Neural cell (in vitro differentiated cells): ENCODE measurements around the gene PSMC4. TPM values are rescaled to one million over a fixed set of nuclear protein-coding genes. Genes with fewer than 3 reads are reported as not detected.

Source experiments
- H2AFZ ChIP-seq: fragments of 200-600, 300-800 bp; sonication (generic), shearing (Covaris generic); 2 replicates; pipeline ENCODE4 v1.6.0; 2014; ENCODE audit warnings: low read depth, mild to moderate bottlenecking, antibody characterized with exemption, low read length, moderate library complexity
- H3F3A ChIP-seq: fragments of 200-600 bp; shearing (Covaris generic); 2 replicates; pipeline ENCODE4 v1.6.1; 2016; ENCODE audit warnings: mild to moderate bottlenecking, moderate library complexity, mixed read lengths, antibody characterized with exemption, low read length; ENCODE audit not compliant: insufficient read depth, poor library complexity, severe bottlenecking
- H3K27ac ChIP-seq: fragments of 200-600, 300-800 bp; sonication (generic), shearing (Covaris generic); 2 replicates; pipeline ENCODE4 v1.5.1; 2014; ENCODE audit warnings: mild to moderate bottlenecking, low read length, moderate library complexity
- H3K27me3 ChIP-seq: fragments of 300-800, 200-600 bp; sonication (generic), shearing (Covaris generic); 2 replicates; pipeline ENCODE4 v1.6.0; 2014; ENCODE audit warnings: mild to moderate bottlenecking, low read depth, low read length, moderate library complexity; ENCODE audit not compliant: insufficient read depth
- H3K36me3 ChIP-seq: fragments of 300-800, 200-600 bp; sonication (generic), shearing (Covaris generic); 2 replicates; pipeline ENCODE4 v1.5.1; 2014; ENCODE audit warnings: mild to moderate bottlenecking, antibody characterized with exemption, low read length, moderate library complexity; ENCODE audit not compliant: insufficient read depth
- H3K4me2 ChIP-seq: fragments of 300-800, 200-600 bp; sonication (generic), shearing (Covaris generic); 2 replicates; pipeline ENCODE4 v1.6.0; 2014; ENCODE audit warnings: mild to moderate bottlenecking, low read length
- H3K4me3 ChIP-seq: fragments of 300-800, 200-600 bp; sonication (generic), shearing (Covaris generic); 2 replicates; pipeline ENCODE4 v1.5.1; 2014; ENCODE audit warnings: mild to moderate bottlenecking, low read length, moderate library complexity
- H3K79me2 ChIP-seq: fragments of 200-600 bp; shearing (Covaris generic); replicated peaks from 2 replicates; pipeline ENCODE4 v1.6.0; 2014; ENCODE audit warnings: mild to moderate bottlenecking, low read length, moderate library complexity; ENCODE audit not compliant: insufficient read depth
- H3K9ac ChIP-seq: fragments of 300-800, 200-600 bp; sonication (generic), shearing (Covaris generic); 2 replicates; pipeline ENCODE4 v1.6.1; 2016; ENCODE audit warnings: mild to moderate bottlenecking, low read length, mixed read lengths
- H3K9me2 ChIP-seq: fragments of 200-600 bp; shearing (Covaris generic); 2 replicates; pipeline ENCODE4 v1.6.1; 2016; ENCODE audit warnings: mild to moderate bottlenecking, low read length, mixed read lengths; ENCODE audit not compliant: insufficient read depth
- H3K9me3 ChIP-seq: fragments of 200-600, 300-800 bp; sonication (generic), shearing (Covaris generic); 2 replicates; pipeline ENCODE4 v1.6.1; 2016; ENCODE audit warnings: mild to moderate bottlenecking, mixed run types, low read length, moderate library complexity, mixed read lengths
- H4K20me1 ChIP-seq: fragments of 200-600 bp; shearing (Covaris generic); 2 replicates; pipeline ENCODE4 v1.6.1; 2016; ENCODE audit warnings: mild to moderate bottlenecking, mixed run types; ENCODE audit not compliant: insufficient read depth
- EP300 ChIP-seq: fragments of 450-650 bp; conservative IDR thresholded peaks from 2 replicates; pipeline ENCODE4 v1.6.1; 2014; ENCODE audit warnings: antibody characterized with exemption, mild to moderate bottlenecking, moderate library complexity; ENCODE audit not compliant: poor library complexity, severe bottlenecking
- EZH2 ChIP-seq: fragments of 200-600, 300-800 bp; shearing (Covaris generic), sonication (generic); IDR thresholded peaks from 2 replicates; pipeline ENCODE4 v1.6.1; 2014; ENCODE audit warnings: antibody characterized with exemption, low read length, borderline replicate concordance, mild to moderate bottlenecking; ENCODE audit not compliant: insufficient read depth, poor library complexity, severe bottlenecking
- MXI1 ChIP-seq: fragments of 450-650 bp; conservative IDR thresholded peaks from 2 replicates; pipeline ENCODE4 v1.6.1; 2014; ENCODE audit warnings: antibody characterized with exemption, mild to moderate bottlenecking; ENCODE audit not compliant: poor library complexity, severe bottlenecking
- POLR2AphosphoS5 ChIP-seq: IDR thresholded peaks from 2 replicates; pipeline ENCODE4 v1.6.1; 2012
- RAD21 ChIP-seq: fragments of 450-650 bp; conservative IDR thresholded peaks from 2 replicates; pipeline ENCODE4 v1.6.1; 2014; ENCODE audit warnings: antibody characterized with exemption, mild to moderate bottlenecking, moderate library complexity
- SMC3 ChIP-seq: fragments of 450-650 bp; conservative IDR thresholded peaks from 2 replicates; pipeline ENCODE4 v1.6.1; 2014; ENCODE audit warnings: antibody characterized with exemption, mild to moderate bottlenecking, moderate library complexity; ENCODE audit not compliant: poor library complexity
- TAF1 ChIP-seq: IDR thresholded peaks from 2 replicates; pipeline ENCODE4 v1.6.1; 2012; ENCODE audit warnings: low read depth
- polyA plus RNA-seq: library from polyadenylated mRNA; depleted of rRNA; stranded (reverse); fragments of >200 nt; gene quantifications from 2 replicates; pipeline ENCODE4 v1.2.3, GENCODE V29; 2014
- TF ChIP-seq, protein P1 (sequence below): IDR thresholded peaks from 2 replicates; pipeline ENCODE4 v1.6.1; 2012; ENCODE audit warnings: borderline replicate concordance
- TF ChIP-seq, protein P2 (sequence below): fragments of 450-650 bp; IDR thresholded peaks from 2 replicates; pipeline ENCODE4 v1.5.1; 2014; ENCODE audit warnings: antibody characterized with exemption, mild to moderate bottlenecking, moderate library complexity; ENCODE audit not compliant: poor library complexity, severe bottlenecking

The PSMC4 gene
- polyA plus RNA-seq, 1 donor from 2014 or later: 151 TPM

- Histone ChIP-seq H3K4me3 (no peak overlapping the region), H4K20me1 (no peaks in the 10 kb centered on the region), H3K4me2 (no peak overlapping the region), H3K79me2 (no peaks in the 10 kb centered on the region), H3K9me2 (no peaks in the 10 kb centered on the region), H3K9me3 (no peaks in the 10 kb centered on the region), H2AFZ (no peak overlapping the region), H3K27ac (no peak overlapping the region), H3K9ac (no peak overlapping the region), H3F3A (no peaks in the 10 kb centered on the region), H3K27me3 (no peaks in the 10 kb centered on the region), H3K36me3 (no peaks in the 10 kb centered on the region)
- TF ChIP-seq, protein P1, sequence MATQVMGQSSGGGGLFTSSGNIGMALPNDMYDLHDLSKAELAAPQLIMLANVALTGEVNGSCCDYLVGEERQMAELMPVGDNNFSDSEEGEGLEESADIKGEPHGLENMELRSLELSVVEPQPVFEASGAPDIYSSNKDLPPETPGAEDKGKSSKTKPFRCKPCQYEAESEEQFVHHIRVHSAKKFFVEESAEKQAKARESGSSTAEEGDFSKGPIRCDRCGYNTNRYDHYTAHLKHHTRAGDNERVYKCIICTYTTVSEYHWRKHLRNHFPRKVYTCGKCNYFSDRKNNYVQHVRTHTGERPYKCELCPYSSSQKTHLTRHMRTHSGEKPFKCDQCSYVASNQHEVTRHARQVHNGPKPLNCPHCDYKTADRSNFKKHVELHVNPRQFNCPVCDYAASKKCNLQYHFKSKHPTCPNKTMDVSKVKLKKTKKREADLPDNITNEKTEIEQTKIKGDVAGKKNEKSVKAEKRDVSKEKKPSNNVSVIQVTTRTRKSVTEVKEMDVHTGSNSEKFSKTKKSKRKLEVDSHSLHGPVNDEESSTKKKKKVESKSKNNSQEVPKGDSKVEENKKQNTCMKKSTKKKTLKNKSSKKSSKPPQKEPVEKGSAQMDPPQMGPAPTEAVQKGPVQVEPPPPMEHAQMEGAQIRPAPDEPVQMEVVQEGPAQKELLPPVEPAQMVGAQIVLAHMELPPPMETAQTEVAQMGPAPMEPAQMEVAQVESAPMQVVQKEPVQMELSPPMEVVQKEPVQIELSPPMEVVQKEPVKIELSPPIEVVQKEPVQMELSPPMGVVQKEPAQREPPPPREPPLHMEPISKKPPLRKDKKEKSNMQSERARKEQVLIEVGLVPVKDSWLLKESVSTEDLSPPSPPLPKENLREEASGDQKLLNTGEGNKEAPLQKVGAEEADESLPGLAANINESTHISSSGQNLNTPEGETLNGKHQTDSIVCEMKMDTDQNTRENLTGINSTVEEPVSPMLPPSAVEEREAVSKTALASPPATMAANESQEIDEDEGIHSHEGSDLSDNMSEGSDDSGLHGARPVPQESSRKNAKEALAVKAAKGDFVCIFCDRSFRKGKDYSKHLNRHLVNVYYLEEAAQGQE: no peak
- TF ChIP-seq EP300: no peak
- TF ChIP-seq EZH2: no peak
- no peak for TF ChIP-seq TAF1
- TF ChIP-seq, protein P2, sequence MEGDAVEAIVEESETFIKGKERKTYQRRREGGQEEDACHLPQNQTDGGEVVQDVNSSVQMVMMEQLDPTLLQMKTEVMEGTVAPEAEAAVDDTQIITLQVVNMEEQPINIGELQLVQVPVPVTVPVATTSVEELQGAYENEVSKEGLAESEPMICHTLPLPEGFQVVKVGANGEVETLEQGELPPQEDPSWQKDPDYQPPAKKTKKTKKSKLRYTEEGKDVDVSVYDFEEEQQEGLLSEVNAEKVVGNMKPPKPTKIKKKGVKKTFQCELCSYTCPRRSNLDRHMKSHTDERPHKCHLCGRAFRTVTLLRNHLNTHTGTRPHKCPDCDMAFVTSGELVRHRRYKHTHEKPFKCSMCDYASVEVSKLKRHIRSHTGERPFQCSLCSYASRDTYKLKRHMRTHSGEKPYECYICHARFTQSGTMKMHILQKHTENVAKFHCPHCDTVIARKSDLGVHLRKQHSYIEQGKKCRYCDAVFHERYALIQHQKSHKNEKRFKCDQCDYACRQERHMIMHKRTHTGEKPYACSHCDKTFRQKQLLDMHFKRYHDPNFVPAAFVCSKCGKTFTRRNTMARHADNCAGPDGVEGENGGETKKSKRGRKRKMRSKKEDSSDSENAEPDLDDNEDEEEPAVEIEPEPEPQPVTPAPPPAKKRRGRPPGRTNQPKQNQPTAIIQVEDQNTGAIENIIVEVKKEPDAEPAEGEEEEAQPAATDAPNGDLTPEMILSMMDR: no peak
- no peak for TF ChIP-seq MXI1
- TF ChIP-seq POLR2AphosphoS5: no peak
- TF ChIP-seq SMC3: no peak
- no peak for TF ChIP-seq RAD21
Measured at GRCh38 chr19:39941615-39942365, 29.2 kb upstream of the PSMC4 start.

DNA sequence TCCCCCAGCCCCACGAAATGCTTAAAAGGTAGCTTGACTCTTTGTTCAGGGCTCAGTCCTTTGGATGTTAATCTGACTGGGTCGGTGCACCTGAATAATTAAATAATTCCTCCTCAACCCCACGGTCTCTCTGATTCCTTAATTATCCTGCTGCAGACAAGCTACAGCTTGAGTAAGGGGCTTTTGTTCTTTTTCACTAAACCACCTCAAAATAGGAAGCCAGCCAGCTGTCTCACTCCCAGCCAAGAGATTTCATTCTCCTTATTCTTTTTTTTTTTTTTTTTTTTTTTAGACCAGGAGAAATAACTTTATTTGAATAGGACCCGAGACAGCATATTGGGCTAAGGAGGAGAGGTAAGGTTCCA, 28.6 kb upstream of the PSMC4 start:
- no peak for TF ChIP-seq TAF1
- no peak for TF ChIP-seq POLR2AphosphoS5
- TF ChIP-seq EZH2: no peak
- TF ChIP-seq, protein P1: no peak
- no peak for TF ChIP-seq MXI1
- TF ChIP-seq, protein P2: no peak
- TF ChIP-seq EP300: no peak
- no peak for TF ChIP-seq SMC3
- no peak for TF ChIP-seq RAD21
- no peaks in the 10 kb centered on the region for H3K27me3 ChIP-seq
- H3K9ac ChIP-seq: no peak overlapping the region
- no peak overlapping the region for H3K4me3 ChIP-seq
- no peaks in the 10 kb centered on the region for H3K9me2 ChIP-seq
- H3K4me2 ChIP-seq: no peak overlapping the region
- H3F3A ChIP-seq: no peaks in the 10 kb centered on the region
- no peaks in the 10 kb centered on the region for H4K20me1 ChIP-seq
- no peaks in the 10 kb centered on the region for H3K9me3 ChIP-seq
- H3K27ac ChIP-seq: no peak overlapping the region
- H3K79me2 ChIP-seq: no peaks in the 10 kb centered on the region
- H2AFZ ChIP-seq: no peak overlapping the region
- H3K36me3 ChIP-seq: no peaks in the 10 kb centered on the region
